GM15510 (cell line): Measurements from ENCODE around the gene VRK2.

Experiments used
- POLR2A ChIP-seq: IDR thresholded peaks from 3 replicates; pipeline ENCODE4 v1.6.1; 2011; ENCODE audit warnings: borderline replicate concordance; ENCODE audit not compliant: insufficient read length; ENCODE audit errors: extremely low read depth

VRK2 gene

DNA sequence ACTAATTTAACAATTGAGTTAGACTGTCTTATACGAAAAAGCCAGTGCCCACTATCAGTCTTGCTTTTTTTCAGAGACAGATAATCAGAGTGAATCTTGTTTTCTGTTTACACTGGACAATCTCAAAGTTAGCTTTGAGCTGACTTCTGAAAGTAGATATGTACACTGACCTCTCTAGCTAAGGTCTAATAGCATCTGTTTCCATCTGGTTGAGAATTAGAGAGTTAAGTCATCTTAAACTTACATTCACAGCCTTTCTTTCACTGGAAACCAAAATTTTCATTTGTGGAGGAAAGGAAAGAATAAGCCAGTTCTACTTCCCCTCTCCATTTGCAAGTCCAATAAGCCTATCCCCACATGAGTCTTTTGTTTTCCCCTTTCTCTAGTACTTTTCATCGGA, 89.3 kb downstream of the VRK2 start:
- TF ChIP-seq POLR2A, result no peak

DNA sequence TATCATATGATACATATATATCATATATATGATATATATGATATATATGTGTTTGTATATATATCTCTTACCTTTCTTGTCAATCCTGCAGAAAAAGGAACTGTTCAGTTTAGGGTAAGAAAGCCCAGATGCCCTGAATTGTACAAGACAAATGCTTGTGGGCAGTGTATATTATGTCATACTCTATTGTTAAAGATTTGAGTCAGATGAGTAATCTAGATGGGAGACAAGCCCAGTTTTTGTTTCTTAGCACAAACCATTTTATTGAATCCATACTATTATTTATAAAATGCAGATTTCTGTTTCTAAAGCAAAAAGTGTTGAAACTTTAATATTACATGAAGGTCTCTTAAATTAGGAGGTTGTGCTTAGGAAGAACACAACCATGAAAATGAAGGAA, 90.6 kb downstream of the VRK2 start:
- TF ChIP-seq POLR2A, result no peak

DNA sequence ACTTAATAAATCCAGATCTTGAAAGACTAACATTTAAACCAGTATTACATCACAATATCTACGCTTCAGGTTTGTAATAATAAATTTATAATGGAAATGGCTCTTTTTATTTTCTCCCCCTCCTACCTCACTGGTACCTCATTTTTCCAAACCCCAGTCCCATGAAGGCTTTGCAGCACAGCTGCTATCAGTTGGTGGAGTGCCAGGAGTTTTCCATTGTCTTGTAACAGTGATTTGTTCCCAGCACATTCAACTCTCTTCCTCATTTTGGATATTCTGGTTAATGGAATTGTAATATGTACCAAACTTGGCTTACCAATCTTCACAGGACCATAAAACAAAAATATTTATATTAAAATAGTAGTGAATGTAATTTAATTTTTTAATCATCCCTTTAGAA, 91.2 kb downstream of the VRK2 start:
- TF ChIP-seq POLR2A, result no peak

DNA sequence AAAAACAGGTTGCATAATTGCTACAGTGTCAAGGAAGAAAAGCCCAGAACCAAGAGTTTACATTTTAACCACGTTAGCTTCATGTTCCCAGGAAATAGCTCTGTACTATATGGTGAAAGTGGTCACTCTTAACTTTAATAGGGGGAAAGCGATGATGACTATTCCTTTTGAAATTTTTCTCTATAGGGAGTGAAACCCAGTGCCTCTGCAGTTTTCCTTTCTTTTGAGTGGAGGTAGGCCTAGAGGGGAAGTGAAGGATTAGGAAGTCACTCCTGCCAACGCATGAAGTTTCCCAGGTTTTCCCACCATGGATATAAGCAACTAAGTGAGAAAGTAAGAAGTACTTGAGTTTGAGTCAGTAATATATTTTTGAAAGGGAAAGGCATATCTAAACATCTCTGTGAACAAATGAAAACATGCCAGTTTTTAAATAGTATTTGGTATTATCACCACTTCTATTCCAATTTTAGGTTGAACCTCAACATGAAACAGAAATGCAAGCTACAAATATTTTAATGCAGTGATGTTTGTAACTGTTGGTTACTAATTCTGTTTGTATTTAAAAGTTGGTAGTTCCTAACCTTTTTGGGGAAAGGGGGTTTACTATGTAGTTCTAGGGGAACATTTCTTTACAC, 91.9 kb downstream of the VRK2 start:
- TF ChIP-seq POLR2A, result no peak

DNA sequence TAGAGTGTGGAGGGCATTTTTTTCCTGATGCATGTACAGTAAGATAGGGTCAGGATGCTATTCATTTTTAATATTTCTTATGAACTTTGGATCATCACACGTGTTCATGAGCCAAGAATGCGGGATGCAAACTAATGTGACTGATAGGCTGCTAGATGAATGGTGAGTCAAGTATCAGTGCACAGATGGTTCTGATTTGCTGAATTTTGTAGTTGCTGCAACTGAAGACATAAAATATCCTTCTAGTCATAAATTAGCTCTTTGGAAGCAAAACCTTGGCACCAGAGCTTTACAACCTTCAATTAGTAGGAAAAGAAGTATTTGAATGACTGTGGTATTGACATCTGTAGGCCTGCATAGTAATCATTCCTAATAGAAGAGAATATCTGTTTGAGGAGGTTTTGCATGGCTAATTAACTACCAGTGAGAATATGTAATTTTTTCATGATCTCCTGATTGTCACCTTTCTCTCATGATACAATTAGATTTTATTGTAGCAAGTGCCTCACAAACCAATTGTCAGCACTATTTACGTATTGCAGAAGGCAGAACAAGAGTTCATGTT, 94.0 kb downstream of the VRK2 start:
- no peak for TF ChIP-seq POLR2A

DNA sequence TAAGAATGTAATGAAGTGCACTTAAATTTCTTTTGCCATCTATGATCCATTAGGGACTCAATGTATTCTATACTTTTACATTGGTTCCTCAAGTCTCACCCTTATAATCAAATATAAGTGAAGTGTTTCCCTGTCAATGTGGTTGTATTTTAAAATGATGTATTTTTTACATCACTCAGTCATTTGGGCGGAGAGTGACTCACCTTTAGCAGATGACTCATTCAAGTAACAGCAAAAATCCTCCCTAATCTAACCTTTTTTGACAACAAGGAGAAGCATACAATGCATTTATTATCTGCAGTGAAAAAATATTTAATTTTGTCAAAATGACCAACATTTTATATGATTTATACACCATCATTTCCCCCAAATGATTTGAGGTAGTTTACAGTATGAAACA, 100.1 kb downstream of the VRK2 start:
- no peak for TF ChIP-seq POLR2A

DNA sequence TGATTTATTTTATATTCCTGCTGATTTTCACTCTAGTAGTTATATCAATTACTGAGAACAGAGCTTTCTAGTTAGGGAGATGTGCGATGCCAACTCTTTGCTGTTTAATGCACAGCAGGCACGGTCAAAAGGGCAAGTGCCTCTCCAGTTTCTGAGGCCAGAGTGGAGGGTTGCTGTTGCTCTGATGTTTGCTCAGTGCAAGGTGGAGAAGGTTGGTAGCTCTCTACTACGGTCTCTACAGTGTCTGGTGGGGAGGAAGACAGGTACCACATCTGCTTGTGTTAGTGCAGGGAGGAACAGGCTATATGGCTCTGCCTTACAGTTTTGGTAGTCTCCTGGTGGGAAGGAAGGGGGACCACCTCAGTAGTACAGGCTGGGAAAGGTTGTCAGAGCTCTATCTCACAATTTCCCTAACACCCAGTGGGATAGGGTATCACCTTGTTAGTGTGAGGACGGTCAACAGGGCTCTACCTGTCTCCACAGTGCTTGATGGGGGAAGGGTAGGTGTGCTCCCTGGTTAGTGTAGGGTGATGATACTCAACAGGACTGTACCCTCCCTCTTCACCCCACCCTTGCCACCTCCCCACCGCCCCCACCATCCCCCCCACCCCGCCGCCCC, 108.7 kb downstream of the VRK2 start:
- no peak for TF ChIP-seq POLR2A

DNA sequence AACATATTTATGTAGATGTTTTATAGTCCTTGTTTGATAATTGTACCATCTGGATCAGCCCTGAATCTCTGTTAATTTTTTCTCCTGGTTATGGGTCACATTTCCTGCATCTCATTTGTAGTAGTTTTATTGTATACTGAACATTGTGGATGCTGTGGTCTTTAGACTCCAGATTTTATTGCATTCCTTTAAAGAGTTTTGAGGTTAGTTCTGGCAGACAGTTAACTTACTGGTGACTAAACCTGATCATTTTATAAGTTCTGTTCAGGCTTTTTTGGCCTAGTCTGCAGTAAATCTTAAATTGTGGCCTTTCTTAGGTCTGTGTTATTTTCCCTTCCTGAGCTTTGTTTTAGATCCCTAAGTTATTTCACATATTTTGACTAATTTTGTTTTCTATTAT, 110.2 kb downstream of the VRK2 start:
- TF ChIP-seq POLR2A, result no peak

DNA sequence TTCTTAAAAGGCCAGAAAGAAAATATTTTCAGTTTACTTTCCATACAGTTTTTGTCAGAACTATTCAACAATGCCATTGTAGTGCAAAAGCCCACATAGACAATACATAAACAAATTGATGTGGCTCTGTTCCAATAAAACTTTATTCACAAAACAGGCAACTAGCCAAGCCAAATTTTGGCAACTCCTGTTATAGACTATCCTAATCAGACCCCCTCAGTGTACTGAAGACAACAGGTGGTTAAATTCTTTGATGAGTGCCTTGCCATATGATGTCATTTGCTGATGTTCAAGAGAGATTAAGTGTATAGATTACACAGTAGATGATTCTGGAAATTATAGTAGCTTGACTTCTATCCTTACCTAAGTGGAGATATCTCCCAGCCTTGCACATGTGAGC, 111.1 kb downstream of the VRK2 start:
- no peak for TF ChIP-seq POLR2A

DNA sequence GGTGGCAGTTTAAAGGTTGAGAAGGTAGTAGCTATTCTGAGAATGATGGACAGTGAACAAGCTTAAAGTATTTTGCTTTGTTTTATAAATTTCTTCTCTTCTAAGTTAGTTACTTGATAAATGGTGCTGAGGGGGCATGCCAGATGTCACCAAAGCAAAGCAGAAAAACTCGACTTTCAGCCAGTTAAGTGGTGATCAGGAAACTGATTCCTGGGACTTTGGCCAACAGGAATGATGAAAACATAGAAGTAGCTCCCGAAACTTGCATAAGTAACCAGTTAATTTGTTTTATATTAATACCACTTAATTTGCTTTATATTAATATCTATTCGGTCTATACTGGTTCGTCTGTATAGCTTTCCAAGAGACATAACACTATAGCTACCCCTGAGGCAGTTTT, 111.9 kb downstream of the VRK2 start:
- no peak for TF ChIP-seq POLR2A

DNA sequence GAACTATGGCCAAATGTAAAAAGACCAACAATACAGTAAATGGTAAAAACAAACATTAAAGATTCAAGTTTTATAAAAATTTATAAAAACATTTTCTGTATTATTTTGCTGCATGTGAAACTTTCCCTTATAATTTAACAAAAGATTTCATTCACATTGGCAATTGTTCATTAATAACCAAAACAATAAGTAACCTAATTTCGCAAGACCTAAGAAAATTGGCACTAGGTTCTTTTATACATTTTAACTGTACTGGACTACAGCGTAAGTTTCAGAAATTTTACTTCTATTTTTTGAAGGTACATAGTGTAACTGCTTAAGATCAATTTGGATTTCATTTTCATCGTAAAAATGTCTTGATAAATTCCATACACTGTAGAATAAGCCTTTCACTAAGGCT, 117.3 kb downstream of the VRK2 start:
- no peak for TF ChIP-seq POLR2A

DNA sequence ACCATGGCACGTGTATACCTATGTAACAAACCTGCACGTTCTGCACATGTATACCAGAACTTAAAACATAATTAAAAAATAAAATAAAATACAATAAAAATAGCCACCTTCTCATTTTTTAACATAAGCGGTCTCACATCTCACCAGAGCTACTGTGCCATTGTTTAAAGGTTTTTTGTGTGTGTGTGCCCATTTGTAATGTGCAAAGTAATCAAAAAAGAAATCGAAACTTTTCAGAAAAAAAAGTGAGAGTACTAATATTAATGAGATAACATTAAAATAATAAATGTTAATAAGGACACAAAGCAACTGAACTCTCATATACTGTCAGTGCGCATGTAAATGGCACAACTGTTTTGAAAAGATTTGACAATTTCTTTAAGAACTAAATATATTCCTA, 134.0 kb downstream of the VRK2 start:
- TF ChIP-seq POLR2A, result no peak

DNA sequence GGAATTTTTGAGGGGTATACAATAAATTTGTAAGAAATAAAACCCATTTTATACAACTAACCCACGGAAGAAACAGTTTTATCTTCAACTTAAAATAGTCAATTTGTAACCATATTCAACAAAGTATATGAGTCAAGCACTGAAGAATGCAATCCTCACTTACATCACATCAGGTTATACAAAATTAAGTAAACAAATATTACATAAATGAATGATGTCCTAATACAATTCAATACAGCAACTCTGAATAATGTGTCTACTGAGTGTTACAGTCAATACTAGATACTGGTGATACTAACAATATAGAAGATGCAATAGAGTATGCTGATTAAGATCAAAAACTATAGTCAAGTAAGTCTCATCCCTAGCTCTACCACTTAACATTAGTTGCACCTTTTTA, 135.9 kb downstream of the VRK2 start:
- no peak for TF ChIP-seq POLR2A

DNA sequence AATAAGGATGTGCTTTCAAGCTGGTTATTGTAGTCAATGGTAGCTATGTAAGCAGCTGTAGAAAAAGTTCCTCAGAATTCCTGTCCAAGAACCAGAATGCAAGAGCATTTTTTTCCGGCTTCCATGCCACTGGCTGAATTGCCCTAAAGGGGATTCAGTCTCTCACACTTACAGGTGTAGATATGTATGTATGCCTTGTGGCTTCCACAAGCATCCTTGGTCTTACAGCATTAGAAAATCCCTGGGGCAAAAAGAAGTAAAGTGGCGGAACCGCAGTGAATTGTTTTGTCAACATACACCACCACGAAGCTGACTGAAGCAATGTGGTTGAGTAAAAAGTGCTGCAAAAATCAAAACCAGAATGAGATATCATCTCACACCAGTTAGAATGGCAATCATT, 139.9 kb downstream of the VRK2 start:
- TF ChIP-seq POLR2A, result no peak

DNA sequence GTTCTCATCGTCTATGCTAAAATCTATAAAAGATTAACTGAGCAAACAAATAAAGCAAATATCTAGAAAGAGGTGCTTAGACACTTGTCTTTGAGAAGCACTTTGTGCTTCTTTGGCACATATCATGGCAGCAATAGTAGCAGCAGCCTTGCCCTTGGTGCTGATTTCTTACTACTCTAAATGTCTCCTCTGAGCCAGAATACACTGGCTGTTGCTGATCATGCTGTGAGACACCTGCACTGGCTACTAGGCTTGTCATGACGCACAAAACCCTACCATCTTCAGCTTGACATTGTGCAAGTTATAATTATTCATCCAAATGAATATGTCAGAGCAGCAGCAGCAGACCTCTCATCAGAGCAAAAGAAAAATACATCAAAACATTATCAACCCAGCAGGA, 147.9 kb downstream of the VRK2 start:
- no peak for TF ChIP-seq POLR2A

DNA sequence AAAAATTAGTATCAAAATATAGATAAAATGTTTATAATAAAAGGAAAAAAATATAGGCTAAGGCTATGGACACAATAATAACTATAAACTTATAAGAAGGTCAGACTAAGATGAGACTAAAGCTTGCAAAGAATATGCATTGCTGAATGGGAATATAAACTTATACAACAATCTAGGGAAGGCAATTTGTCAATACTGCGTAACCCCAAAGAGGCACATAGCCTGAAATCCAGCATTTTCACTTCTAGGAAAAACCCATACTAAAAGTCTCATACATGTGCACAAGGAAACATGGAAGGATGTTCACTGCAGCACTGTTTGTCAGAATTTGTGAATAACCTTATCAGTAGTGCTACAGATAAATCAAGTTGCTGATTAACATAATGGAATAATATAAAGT, 149.1 kb downstream of the VRK2 start:
- TF ChIP-seq POLR2A, result no peak

DNA sequence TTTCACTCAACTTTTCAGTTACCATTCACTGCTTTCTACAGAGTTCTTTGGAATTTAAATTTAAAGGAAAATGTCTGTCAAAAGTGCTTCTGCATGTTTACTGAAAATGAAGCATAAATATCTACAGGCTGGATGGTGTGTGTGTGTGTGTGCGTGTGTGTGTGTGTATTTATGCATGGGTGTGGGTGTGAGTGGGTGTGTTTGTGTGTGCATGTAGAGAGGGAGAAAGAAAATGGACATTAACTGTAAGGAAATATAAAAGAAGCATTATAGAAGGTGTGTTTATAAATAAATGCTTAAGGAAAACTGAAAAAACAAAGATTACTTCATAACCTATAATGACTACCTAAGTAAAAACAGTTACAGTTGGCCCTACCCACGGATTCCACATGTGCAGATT, 151.3 kb downstream of the VRK2 start:
- TF ChIP-seq POLR2A, result no peak

DNA sequence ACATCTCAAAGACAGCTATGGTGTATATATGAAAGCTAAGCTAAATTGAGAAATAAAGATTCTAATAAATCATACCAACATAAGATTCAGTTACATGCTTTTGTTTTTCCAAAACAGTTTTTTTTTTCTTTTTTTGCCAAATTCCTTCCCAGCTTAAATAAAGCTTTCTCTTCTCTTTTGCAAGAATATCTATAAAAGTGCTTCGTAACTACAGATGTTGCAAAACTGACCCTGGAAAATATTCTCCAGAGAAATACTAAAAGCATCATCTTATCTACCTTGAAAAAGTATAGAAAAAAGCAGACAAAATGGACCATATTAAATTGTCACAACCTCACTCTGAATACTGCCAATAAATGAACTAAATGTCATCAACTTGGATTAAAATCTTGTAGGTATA, 155.8 kb downstream of the VRK2 start:
- no peak for TF ChIP-seq POLR2A

DNA sequence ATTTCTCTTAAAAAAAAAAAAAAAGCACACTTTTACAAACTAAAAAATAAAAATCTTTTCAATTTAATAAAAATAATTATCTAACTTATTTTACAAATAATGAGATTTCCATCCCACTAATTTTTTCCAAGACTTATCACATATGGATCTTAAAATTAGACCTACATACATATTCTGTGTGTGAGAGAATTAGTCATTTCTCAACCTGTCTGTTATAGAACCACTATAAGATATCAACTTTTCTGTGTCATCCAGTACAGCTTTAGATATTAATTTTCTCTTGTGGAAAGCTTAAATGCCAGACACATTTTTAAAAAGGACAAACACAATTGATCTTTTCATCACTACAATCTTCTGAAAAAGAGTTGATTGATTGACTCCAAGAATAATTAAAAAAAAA, 156.4 kb downstream of the VRK2 start:
- no peak for TF ChIP-seq POLR2A
